IMR-90 (cell line): Measurements from ENCODE around the gene PEX11A.

ENCODE experiments used
- POLR2A ChIP-seq: IDR thresholded peaks from 2 replicates; pipeline ENCODE4 v1.6.1; 2012; ENCODE audit warnings: mild to moderate bottlenecking, low read depth, low read length
- TF ChIP-seq, protein P1 (sequence below): conservative IDR thresholded peaks from 2 replicates; pipeline ENCODE4 v1.5.1; 2012; ENCODE audit warnings: mild to moderate bottlenecking, low read depth, low read length, improper control_type of control experiment

DNA sequence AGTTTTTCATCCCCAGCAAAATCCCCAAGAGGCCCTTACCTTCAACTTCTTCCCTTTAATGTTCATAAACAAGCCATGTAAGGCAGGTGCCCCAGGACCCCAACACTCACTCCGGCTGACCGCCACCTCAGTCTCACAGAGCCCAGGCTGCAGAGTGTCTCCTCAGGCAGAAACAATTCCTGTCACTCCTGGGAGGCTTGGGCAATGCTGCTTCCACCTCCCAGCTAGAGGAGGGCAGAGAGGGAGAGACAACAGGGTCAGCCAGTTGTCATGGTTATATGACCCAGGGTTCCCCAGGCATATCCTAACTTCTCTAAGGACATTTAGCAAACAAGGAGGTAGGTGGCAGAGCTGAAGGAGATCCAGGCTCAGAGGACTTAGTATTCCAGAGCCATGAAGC is 11.3 kb downstream of the PEX11A start, which contains the start of gene PLIN1:
- TF ChIP-seq POLR2A: no peak
- TF ChIP-seq, protein P1, sequence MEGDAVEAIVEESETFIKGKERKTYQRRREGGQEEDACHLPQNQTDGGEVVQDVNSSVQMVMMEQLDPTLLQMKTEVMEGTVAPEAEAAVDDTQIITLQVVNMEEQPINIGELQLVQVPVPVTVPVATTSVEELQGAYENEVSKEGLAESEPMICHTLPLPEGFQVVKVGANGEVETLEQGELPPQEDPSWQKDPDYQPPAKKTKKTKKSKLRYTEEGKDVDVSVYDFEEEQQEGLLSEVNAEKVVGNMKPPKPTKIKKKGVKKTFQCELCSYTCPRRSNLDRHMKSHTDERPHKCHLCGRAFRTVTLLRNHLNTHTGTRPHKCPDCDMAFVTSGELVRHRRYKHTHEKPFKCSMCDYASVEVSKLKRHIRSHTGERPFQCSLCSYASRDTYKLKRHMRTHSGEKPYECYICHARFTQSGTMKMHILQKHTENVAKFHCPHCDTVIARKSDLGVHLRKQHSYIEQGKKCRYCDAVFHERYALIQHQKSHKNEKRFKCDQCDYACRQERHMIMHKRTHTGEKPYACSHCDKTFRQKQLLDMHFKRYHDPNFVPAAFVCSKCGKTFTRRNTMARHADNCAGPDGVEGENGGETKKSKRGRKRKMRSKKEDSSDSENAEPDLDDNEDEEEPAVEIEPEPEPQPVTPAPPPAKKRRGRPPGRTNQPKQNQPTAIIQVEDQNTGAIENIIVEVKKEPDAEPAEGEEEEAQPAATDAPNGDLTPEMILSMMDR: no peak
